Osteoblast (primary cell): ENCODE measurements around the gene VGF. TPM values are rescaled to one million over a fixed set of nuclear protein-coding genes. Genes with fewer than 3 reads are reported as not detected.

Experiments
- DNase-seq: peaks from one replicate; pipeline ENCODE4 v3.0.0; 2011; ENCODE audit warnings: low spot score, mixed read lengths; ENCODE audit not compliant: insufficient read length; ENCODE audit errors: missing footprints
- H2AFZ ChIP-seq: 2 replicates; pipeline ENCODE4 v1.6.0; 2011; ENCODE audit warnings: mild to moderate bottlenecking, low read length
- H3K27ac ChIP-seq: 2 replicates; pipeline ENCODE4 v1.5.1; 2011; ENCODE audit warnings: mild to moderate bottlenecking, low read depth, low read length, moderate library complexity
- H3K27me3 ChIP-seq: 2 replicates; pipeline ENCODE4 v1.6.0; 2012; ENCODE audit warnings: mild to moderate bottlenecking, control low read depth, inconsistent platforms, low read length, moderate library complexity; ENCODE audit not compliant: insufficient read depth
- H3K36me3 ChIP-seq: 2 replicates; pipeline ENCODE4 v1.5.1; 2011; ENCODE audit warnings: mild to moderate bottlenecking, low read length, control low read depth, moderate library complexity; ENCODE audit not compliant: insufficient read depth
- H3K4me1 ChIP-seq: 2 replicates; pipeline ENCODE4 v1.5.1; 2011; ENCODE audit warnings: mild to moderate bottlenecking, low read length, control low read depth, moderate library complexity; ENCODE audit not compliant: insufficient read depth
- H3K4me2 ChIP-seq: 2 replicates; pipeline ENCODE4 v1.6.0; 2011; ENCODE audit warnings: mild to moderate bottlenecking, low read length; ENCODE audit not compliant: insufficient read depth
- H3K4me3 ChIP-seq: fragments of 200-600 bp; sonication (generic); 3 replicates; pipeline ENCODE4 v1.5.1; 2012; ENCODE audit warnings: mild to moderate bottlenecking, low read length, inconsistent platforms; ENCODE audit not compliant: insufficient read depth
- H3K79me2 ChIP-seq: 2 replicates; pipeline ENCODE4 v1.6.0; 2012; ENCODE audit warnings: mild to moderate bottlenecking, low read length, control low read depth, inconsistent platforms; ENCODE audit not compliant: insufficient read depth
- H3K9me3 ChIP-seq: 2 replicates; pipeline ENCODE4 v1.5.1; 2011; ENCODE audit warnings: low read depth, low read length, control low read depth
- H4K20me1 ChIP-seq: 2 replicates; pipeline ENCODE4 v1.6.0; 2012; ENCODE audit warnings: mild to moderate bottlenecking, low read length, control low read depth; ENCODE audit not compliant: insufficient read depth
- CTCF ChIP-seq: IDR thresholded peaks from 2 replicates; pipeline ENCODE4 v1.5.1; 2011; ENCODE audit warnings: mild to moderate bottlenecking, low read depth, low read length, moderate library complexity; ENCODE audit errors: extremely low read depth
- total RNA-seq: library from RNA; depleted of rRNA; stranded (reverse); fragments of >200 nt; gene quantifications from 2 replicates; pipeline ENCODE4 v1.2.3, GENCODE V29; 2012

Gene VGF
- total RNA-seq, 1 donor, result 0.36 TPM

- no peaks in the 10 kb centered on the region for H3K79me2 ChIP-seq
- no peaks in the 10 kb centered on the region for H3K9me3 ChIP-seq
- H3K4me2 ChIP-seq, result no peak overlapping the region
- H3K27me3 ChIP-seq, result peaks cover 61% of the 10 kb centered on the region
- DNase-seq, result no peak
- H2AFZ ChIP-seq, result no peak overlapping the region
- TF ChIP-seq CTCF, result no peak
- no peaks in the 10 kb centered on the region for H4K20me1 ChIP-seq
- no peaks in the 10 kb centered on the region for H3K4me1 ChIP-seq
- no peak overlapping the region for H3K27ac ChIP-seq
- H3K36me3 ChIP-seq, result no peaks in the 10 kb centered on the region
- H3K4me3 ChIP-seq, result no peak overlapping the region
These were observed 14.3 kb upstream of the VGF start for GRCh38 chr7:101179713-101180112.

- H3K4me2 ChIP-seq, result no peak overlapping the region
- H3K4me3 ChIP-seq, result no peak overlapping the region
- no peak overlapping the region for H2AFZ ChIP-seq
- H3K79me2 ChIP-seq, result no peaks in the 10 kb centered on the region
- H3K27ac ChIP-seq, result no peak overlapping the region
- peak; percentile 83 for DNase-seq
- no peaks in the 10 kb centered on the region for H3K9me3 ChIP-seq
- H3K4me1 ChIP-seq, result no peaks in the 10 kb centered on the region
- H4K20me1 ChIP-seq, result no peaks in the 10 kb centered on the region
- H3K36me3 ChIP-seq, result no peaks in the 10 kb centered on the region
- TF ChIP-seq CTCF, result no peak
- H3K27me3 ChIP-seq, result peaks cover 67% of the 10 kb centered on the region
These were observed 13.7 kb upstream of the VGF start for GRCh38 chr7:101179117-101179516.

- Histone ChIP-seq H3K4me2 (no peak overlapping the region), H3K27me3 (peaks cover 82% of the 10 kb centered on the region), H2AFZ (no peak overlapping the region), H3K79me2 (no peaks in the 10 kb centered on the region), H3K27ac (no peak overlapping the region), H3K36me3 (no peaks in the 10 kb centered on the region), H3K9me3 (no peaks in the 10 kb centered on the region), H3K4me1 (peaks cover 6% of the 10 kb centered on the region), H4K20me1 (no peaks in the 10 kb centered on the region), H3K4me3 (no peak overlapping the region)
- peak; percentile 67 for DNase-seq
- no peak for TF ChIP-seq CTCF
These were observed 12.3 kb upstream of the VGF start for GRCh38 chr7:101177644-101178043.

- no peak for TF ChIP-seq CTCF
- no peaks in the 10 kb centered on the region for H3K79me2 ChIP-seq
- no peak for DNase-seq
- no peak overlapping the region for H2AFZ ChIP-seq
- no peak overlapping the region for H3K4me2 ChIP-seq
- H4K20me1 ChIP-seq, result no peaks in the 10 kb centered on the region
- no peaks in the 10 kb centered on the region for H3K9me3 ChIP-seq
- peaks cover 97% of the 10 kb centered on the region for H3K27me3 ChIP-seq
- peaks cover 6% of the 10 kb centered on the region for H3K4me1 ChIP-seq
- H3K27ac ChIP-seq, result no peak overlapping the region
- no peaks in the 10 kb centered on the region for H3K36me3 ChIP-seq
- H3K4me3 ChIP-seq, result no peak overlapping the region
These were observed 10.3 kb upstream of the VGF start for GRCh38 chr7:101175664-101176063.
